GM21723 (cell line): Measurements from ENCODE around the gene ATP6V1E1.

Source experiments
- ATAC-seq: cut with Tn5 transposase; IDR thresholded peaks from one replicate; pipeline ENCODE4 v1.9.1; 2021; ENCODE audit warnings: mild to moderate bottlenecking, moderate library complexity; ENCODE audit not compliant: unreplicated experiment

ATP6V1E1 gene

GRCh38 chr22:17634696-17635095 lies 6.1 kb upstream of the ATP6V1E1 start:
- ATAC-seq, result no peak

GRCh38 chr22:17633998-17634323 lies 5.4 kb upstream of the ATP6V1E1 start:
- ATAC-seq, result no peak

DNA sequence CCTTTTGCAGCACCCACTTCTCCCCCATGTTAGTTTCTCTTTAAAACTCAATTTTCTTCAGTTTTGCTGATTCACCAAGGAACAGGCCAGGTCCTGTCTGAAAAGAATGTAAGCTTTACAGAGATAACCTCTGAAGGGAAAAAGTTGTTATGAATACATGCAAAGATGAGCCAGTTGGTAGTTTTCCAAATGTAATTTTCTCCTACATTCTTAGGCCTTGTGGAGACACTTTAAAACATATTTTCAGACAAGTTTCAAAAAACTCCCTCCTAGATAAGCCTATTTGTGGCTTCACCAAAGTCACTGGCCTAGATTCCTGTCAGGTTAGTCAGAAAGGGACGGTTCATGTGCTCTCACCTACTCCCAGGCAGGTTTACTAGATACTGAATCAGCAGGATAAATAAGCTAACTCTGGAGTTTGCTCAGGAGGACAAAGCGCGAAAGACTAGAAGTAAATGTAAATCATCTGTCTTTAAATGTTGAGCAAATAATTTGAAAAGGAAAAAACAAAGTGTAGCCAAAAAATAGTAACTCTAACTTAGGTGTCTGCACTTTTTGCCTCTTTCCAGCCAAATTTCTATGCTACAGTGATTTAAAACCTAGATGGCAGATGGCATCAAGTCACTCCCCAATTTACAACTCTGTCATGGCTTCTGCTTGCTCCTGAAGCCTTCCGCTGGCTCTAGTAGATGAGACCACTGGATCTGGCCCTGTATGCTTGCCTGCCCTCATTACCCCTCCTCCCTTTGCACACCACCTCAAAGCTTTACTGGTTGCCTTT lies 4.9 kb upstream of the ATP6V1E1 start:
- no peak for ATAC-seq

DNA sequence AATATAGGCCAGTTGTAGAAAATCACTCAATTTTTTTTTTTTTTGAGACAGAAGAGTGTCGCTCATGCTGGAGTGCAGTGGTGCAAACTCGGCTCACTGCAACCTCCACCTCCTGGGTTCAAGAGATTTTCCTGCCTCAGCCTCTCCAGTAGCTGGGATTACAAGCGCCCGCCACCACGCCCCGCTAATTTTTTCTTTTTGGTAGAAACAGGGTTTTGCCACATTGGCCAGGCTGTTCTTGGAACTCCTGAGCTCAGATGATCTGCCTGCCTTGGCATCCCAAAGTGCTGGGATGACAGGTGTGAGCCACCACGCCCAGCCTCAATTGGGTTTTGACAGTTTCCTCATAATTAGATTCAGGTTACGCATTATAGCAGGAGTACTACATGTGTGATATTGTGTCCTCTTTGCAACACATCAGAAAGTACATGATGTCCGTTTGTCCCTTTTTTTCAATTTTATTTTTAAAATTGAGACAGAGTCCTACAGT lies 2.6 kb upstream of the ATP6V1E1 start:
- no peak for ATAC-seq

- no peak for ATAC-seq
These were observed 1.1 kb upstream of the ATP6V1E1 start for GRCh38 chr22:17629641-17630040.

DNA sequence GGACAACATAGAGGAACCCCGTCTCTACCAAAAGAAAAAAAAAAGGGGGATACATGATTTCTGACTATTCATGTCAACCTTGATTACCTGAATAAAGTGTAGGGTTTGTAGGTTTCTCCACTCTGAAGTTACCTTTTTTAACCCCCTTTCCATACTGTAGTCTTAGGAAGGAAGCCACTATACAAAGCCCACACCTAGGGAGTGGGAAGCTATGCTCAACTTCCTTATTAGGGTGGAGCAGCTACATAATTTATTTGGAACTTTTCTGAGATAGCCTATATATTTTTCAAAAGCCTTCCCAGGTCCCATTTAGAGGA lies 582 bp upstream of the ATP6V1E1 start:
- peak; percentile 3 for ATAC-seq

DNA sequence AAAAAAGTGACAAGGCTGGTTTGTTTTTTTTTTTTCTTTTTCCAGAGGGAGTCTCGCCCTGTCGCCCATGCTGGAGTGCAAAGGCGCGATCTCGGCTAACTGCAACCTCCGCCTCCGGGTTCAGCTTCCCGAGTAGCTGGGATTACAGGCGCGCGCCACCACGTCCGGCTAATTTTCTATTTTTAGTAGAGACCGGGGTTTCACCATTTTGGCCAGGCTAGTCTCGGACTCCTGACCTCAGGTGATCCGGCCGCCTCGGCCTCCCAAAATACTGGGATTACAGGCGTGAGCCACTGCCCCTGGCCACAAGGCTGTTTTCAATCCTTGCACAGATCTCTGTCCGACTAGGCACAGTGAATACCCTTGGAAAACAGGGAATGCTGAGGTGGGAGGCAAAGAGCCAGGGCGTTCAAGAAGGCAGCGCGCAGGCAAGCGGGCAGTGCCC lies 566 bp downstream of the ATP6V1E1 start:
- peak; percentile 3 for ATAC-seq

GRCh38 chr22:17613280-17613679 lies 15.3 kb downstream of the ATP6V1E1 start:
- ATAC-seq, result no peak

GRCh38 chr22:17612057-17612456 lies 16.5 kb downstream of the ATP6V1E1 start:
- ATAC-seq, result no peak

GRCh38 chr22:17607891-17608521 lies 20.5 kb downstream of the ATP6V1E1 start:
- ATAC-seq, result no peak

GRCh38 chr22:17606496-17606895 lies 22.1 kb downstream of the ATP6V1E1 start:
- no peak for ATAC-seq

- ATAC-seq, result no peak
These were observed 24.9 kb downstream of the ATP6V1E1 start for GRCh38 chr22:17603668-17604067.

- no peak for ATAC-seq
These were observed 27.5 kb downstream of the ATP6V1E1 start for GRCh38 chr22:17601031-17601430.

- no peak for ATAC-seq
These were observed 30.2 kb downstream of the ATP6V1E1 start for GRCh38 chr22:17598318-17598717.

GRCh38 chr22:17597217-17597616 lies 31.3 kb downstream of the ATP6V1E1 start:
- no peak for ATAC-seq

DNA sequence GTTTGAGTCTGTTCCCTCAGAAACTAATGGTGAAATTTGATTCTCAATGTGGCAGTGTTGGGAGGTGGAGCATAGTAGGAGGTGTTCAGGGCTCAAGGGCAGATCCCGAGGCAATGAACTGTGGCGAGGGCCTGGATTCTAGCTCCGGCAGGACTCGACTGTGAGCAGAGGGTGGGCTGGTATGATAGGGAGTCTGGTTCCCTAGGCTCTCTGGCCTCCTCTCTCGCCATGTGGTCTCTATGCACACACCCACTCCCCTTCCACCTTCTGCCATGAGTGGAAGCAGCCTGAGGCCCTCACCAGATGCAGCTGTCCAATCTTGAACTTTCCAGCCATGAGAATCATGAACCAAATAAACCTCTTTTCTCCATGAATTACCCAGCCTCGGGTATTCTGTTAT lies 32.3 kb downstream of the ATP6V1E1 start:
- ATAC-seq, result no peak

DNA sequence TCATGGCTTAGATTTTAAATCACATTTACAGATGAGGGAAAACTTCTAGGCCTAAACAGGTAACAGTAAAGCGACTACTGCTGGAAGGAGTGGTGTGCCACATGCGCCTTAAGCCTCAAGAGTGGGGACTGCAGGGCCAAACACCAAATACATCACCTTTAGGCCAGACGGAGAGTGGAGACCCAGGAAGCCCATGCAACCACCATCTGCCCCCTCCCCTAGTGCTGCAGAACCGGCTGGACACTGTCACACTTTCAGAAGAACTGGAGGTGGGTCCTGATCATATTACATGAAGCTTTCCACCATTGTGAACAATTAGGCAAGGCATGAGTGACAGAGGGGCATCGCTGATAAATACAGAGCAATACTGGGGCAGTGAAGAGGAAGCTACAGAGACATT lies 36.3 kb downstream of the ATP6V1E1 start:
- no peak for ATAC-seq

- ATAC-seq, result no peak
These were observed 38.0 kb downstream of the ATP6V1E1 start for GRCh38 chr22:17590586-17590985.

DNA sequence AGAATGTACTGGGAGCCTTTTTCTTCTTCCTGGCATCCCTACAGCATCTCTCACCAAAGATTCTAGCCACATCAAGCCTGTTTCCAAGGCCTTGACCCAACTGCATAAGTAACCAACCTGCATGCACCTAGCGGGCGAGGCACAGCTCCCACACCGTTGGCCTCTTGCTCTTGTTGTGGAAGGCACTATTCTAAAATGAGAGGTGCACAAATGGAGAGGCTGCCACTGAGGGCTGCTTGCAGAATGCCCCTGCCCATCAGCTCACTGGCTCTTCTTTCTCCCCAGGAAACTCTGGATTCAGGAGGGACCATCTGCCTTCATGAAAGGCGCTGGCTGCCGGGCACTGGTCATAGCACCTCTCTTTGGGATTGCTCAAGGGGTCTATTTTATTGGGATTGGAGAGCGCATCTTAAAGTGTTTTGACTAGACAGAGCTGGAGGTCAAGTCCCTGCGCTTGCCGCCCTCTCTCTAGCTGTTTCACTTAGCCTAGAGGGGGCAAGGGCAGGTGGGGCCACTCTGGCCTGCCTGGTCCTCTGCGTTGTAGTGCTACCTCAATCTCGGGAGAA lies 38.7 kb downstream of the ATP6V1E1 start:
- ATAC-seq, result no peak

DNA sequence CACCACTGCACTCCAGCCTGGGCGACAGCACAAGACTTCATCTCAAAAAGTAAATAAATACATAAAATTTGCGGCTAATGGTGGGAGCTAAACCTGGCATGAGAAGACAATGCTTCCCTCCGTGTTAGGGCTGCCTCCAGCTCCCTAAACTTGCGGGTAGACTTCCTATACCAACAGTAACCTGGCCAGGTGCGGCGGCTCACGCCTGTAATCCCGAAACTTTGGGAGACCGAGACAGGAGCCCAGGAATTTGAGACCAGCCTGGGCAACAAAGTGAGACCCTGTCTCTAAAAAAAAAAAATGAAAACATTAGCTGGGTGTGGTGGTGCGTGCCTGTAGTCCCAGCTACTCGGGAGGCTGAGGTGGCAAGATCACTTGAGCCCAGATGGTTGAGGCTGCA lies 39.9 kb downstream of the ATP6V1E1 start:
- ATAC-seq, result no peak

DNA sequence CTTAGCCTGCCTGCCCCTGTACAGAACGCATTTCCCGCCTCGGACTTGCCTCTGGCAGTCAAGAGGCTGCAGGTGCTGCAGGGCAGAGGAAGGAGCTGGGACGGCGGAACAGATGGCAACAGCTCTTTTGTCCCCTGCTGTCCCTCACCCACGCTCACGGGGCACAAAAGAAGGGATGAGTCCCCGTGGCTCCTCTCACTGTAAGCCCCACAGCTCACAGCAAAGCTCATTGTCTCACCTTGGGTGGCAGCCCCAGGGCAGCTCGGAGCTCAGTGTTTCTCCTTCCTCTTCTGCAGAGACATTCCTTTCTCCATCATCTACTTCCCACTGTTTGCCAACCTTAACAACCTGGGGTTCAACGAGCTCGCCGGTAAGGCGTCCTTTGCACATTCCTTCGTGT lies 40.9 kb downstream of the ATP6V1E1 start:
- ATAC-seq, result no peak

- no peak for ATAC-seq
These were observed 41.6 kb downstream of the ATP6V1E1 start for GRCh38 chr22:17586831-17587440.
